T-helper 2 cell (primary cell): Measurements from ENCODE around the gene MAPK11.
A peak's percentile ranks its signal among the peaks of the same experiment; 100 is the strongest.

Experiments used
- DNase-seq, 5 experiments: peaks; one replicate each; pipeline versions ENCODE4 v3.0.0 to v3.0.0-alpha.2; 2012 to 2022

The MAPK11 gene

GRCh38 chr22:50260434-50260800 lies 9.8 kb downstream of the MAPK11 start:
- no peak for DNase-seq

- DNase-seq, result no peak
Measured at GRCh38 chr22:50259302-50259701, 10.9 kb downstream of the MAPK11 start.

GRCh38 chr22:50258361-50259292 lies 11.6 kb downstream of the MAPK11 start:
- DNase-seq, result no peak

DNA sequence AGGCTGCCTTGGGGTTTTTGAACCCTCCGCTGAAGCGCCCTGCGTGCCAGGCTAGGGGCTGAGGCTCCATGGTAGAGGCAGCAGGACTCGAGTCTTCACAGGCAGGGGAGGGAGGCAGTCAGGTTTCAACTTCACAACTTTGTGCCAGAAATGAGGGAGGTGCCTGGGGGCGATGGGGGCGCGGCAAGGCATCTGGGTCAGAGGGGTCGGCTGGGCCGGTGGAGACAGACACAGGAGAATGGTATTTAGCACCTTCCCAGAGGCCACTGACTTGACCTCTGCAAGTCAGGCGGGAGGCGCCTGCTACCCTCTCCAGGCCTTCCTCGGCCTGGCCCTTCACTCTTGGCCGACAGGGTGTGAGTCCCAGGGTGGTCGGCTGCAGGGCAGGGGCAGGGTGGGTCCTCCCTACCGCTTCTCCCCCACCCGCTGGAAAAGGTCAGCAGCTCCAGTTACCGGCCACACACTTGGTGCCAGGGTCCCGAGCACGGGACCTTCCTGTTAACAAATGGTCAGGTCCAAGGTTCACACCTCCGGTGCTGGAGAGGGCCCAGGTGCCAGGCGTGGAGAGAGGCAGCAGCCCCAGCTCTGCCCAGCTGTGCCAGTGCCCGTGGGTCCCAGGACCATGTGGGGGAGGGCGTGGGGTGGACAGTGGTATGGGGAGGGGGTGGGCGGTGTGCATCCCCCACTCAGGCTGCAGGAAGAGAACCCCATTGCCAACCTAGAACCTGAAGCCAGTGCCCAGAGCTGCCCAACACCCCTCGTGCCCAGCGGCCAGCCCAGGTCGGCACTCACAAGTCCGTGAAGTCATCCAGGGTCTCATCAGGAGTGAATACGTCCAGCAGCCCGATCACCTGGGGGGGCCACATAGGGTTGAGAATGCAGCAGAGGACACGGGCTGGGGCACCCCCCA lies 12.5 kb downstream of the MAPK11 start:
- no peak for DNase-seq

DNA sequence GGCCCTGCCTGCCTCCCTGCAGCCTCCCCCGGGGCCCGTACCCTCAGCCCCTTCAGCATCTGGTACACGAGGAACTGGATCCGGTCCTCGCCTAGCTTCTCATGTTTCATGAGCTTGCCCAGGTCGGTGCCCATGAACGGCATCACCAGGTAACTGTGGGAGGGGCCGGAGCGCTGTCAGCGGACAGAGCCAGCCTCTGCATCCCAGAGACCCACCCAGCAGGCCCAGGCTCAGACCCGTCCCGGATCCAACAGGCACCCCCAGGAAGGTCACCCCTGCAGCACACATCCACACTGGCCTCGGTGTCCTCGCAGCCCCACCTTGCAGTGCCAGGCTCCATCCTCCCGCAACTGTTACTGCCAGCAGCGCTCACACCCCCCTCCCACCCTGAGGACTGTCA lies 13.1 kb downstream of the MAPK11 start:
- no peak for DNase-seq

GRCh38 chr22:50256258-50256862 lies 13.8 kb downstream of the MAPK11 start:
- DNase-seq, result no peak

DNA sequence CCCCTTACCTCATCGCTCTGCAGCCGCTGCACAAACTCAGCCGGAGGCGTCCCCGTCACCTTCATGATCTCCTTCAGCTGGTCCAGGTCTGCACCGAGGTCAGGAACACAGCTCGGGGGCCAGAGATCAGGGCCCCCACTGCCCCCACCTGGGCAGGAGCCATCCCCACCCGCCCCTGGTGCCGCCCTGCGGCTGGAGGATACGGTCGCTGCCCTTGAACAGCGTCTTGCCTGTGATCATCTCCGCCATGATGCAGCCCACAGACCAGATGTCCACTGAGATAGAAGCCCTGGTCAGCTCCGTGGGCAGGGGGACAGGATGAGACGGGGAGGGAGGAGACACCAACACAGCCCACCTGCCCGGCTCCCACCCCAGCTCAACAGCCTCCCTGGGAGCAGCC lies 14.6 kb downstream of the MAPK11 start:
- DNase-seq, result no peak

DNA sequence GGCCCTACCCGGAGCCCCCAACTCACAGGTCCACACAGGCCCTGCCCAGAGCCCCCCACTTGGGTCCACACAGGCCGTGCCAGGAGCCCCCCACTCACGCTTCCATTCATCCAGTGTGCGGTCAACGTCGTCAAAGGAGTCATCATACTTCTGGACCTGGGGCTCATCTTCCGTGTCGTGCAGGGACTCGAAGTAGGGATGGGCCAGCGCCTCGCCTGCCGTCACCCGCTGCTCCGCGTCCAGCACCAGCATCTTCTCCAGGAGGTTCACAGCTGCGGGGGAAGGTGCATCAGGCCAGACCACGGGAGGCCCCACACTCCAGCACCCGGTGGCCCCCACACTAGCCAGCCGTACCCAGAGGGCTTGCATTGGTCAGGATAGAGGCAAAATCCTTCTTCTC lies 15.1 kb downstream of the MAPK11 start:
- no peak for DNase-seq

DNA sequence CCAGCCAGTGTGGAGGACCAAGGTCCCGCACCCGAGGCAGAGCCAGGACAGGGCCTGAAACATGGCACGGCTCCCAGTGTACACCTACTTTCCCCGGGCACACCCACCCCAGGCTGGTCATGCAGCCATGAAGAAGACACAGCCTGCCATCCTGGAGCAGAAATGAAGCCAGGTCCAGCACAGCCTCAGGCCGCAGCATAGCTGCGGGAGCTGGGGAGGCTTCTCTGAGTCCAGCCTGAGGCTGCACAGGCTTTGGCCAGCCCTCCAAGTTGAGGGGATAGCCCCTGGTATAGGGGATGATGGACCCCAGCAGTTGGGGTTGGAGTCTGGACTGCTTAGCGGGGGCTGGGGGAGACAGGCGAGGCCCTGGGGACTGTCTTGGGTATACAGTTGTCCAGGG lies 16.2 kb downstream of the MAPK11 start:
- no peak for DNase-seq

- no peak for DNase-seq
Measured at GRCh38 chr22:50253046-50253915, 16.9 kb downstream of the MAPK11 start.

DNA sequence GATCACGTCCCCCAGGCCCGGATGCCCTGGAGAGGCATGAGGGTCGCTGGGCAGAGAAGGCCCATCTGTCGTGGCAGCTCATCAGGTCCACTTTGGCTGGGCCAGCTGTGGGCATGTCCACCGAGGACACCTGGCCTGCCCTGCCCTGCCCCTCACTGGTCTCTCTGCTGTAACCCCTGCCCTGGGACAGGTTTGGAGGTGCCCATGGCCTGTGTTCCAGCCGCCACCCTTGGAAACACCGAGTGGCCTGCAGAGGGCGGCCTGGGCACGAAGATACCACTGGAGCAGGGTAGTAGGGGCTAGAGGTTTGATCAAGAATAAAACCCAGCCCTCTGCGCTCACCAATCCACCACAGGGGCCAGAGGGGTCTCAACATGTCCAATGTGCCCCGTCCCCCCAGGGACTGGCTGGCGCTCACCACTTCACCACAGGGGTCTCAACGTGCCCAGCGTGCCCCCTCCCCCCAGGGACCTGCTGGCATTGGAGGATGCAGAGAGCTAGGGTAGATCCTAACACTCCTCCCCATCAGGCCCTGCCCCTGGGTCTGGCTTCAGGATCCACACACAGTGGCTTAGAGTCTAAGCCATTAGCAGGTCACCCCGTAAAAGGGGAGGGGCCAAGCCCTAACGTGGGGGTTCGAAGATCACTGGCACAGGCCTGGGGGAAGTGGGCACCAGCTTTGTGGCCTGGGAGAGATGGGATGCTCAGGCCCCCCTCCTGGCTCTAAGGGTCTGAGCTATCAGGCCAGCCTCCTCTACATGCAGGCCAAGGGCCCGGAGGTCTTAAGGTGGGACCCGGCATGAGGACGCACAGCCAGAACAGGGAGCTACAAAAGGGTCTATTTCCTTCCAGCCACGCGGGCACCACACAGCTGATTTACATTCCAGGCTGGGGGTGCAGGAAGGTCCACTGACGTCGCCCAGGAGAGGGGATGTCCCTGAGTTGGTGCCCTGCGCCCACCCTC lies 17.8 kb downstream of the MAPK11 start:
- peak in 4 of 5 experiments; percentile 50 to 70 (median 56) for DNase-seq

GRCh38 chr22:50251477-50252081 lies 18.6 kb downstream of the MAPK11 start:
- DNase-seq, result no peak

GRCh38 chr22:50250555-50251476 lies 19.4 kb downstream of the MAPK11 start, which contains the start of gene HDAC10:
TSS of gene HDAC10 (minus strand) at chr22:50251265. CDS start at chr22:50251032, 233 bp downstream.
- peak; percentile 59 to 92 (median 70) for DNase-seq

GRCh38 chr22:50250249-50250554 lies 20.0 kb downstream of the MAPK11 start:
- no peak for DNase-seq

GRCh38 chr22:50249341-50250248 lies 20.6 kb downstream of the MAPK11 start:
- no peak for DNase-seq

- no peak for DNase-seq
Measured at GRCh38 chr22:50248196-50249081, 21.7 kb downstream of the MAPK11 start.

DNA sequence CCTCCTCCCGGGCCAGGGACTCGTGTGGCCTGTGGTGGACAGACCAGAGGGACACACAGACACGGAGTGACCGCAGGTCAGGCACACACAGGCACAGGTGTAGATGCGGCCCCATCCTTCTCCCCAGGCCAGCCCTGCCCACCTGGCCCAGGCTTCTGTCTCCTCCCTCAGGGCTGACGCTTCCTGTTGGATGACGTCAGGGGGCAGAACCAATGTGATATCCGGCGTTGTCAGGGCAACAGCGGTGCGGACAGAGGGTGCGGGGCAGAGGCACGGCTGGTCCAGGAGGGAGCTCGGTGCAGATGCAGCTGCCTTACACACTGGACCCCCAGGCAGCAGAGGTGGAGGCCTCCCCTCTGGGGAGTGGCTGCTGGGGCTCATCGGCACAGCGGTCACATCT lies 22.4 kb downstream of the MAPK11 start:
- peak in 3 of 5 experiments; percentile 28 to 84 (median 43) for DNase-seq
